HG02678 (cell line): Measurements from ENCODE around the gene FBXO33.

Experiments used
- ATAC-seq: cut with Tn5 transposase; IDR thresholded peaks from one replicate; pipeline ENCODE4 v1.9.1; 2021; ENCODE audit warnings: mild to moderate bottlenecking, moderate library complexity; ENCODE audit not compliant: unreplicated experiment

FBXO33 gene

GRCh38 chr14:39431416-39432178 is 636 bp downstream of the FBXO33 start:
- ATAC-seq: peak; percentile 21

- no peak for ATAC-seq
Measured at GRCh38 chr14:39430762-39431415, 1.3 kb downstream of the FBXO33 start.

GRCh38 chr14:39428118-39428517 is 4.1 kb downstream of the FBXO33 start:
- ATAC-seq: no peak

- no peak for ATAC-seq
Measured at GRCh38 chr14:39426605-39427004, 5.6 kb downstream of the FBXO33 start.

GRCh38 chr14:39425947-39426346 is 6.3 kb downstream of the FBXO33 start:
- no peak for ATAC-seq

GRCh38 chr14:39423793-39424192 is 8.4 kb downstream of the FBXO33 start:
- no peak for ATAC-seq

- ATAC-seq: no peak
Measured at GRCh38 chr14:39422243-39422642, 10.0 kb downstream of the FBXO33 start.

- no peak for ATAC-seq
Measured at GRCh38 chr14:39419272-39419671, 13.0 kb downstream of the FBXO33 start.

GRCh38 chr14:39417014-39417413 is 15.2 kb downstream of the FBXO33 start:
- no peak for ATAC-seq

GRCh38 chr14:39416072-39416471 is 16.2 kb downstream of the FBXO33 start:
- ATAC-seq: no peak

GRCh38 chr14:39406560-39406959 is 25.7 kb downstream of the FBXO33 start:
- no peak for ATAC-seq

GRCh38 chr14:39398382-39398781 is 33.9 kb downstream of the FBXO33 start:
- ATAC-seq: no peak

- ATAC-seq: no peak
Measured at GRCh38 chr14:39396448-39396847, 35.8 kb downstream of the FBXO33 start.

- ATAC-seq: no peak
Measured at GRCh38 chr14:39395555-39396254, 36.5 kb downstream of the FBXO33 start.

- ATAC-seq: no peak
Measured at GRCh38 chr14:39393289-39393688, 38.9 kb downstream of the FBXO33 start.

GRCh38 chr14:39384177-39384576 is 48.1 kb downstream of the FBXO33 start:
- no peak for ATAC-seq

- no peak for ATAC-seq
Measured at GRCh38 chr14:39383741-39384140, 48.5 kb downstream of the FBXO33 start.

GRCh38 chr14:39383026-39383660 is 49.1 kb downstream of the FBXO33 start:
- no peak for ATAC-seq

GRCh38 chr14:39382463-39382862 is 49.8 kb downstream of the FBXO33 start:
- no peak for ATAC-seq

- ATAC-seq: no peak
Measured at GRCh38 chr14:39381366-39381765, 50.9 kb downstream of the FBXO33 start.

- ATAC-seq: no peak
Measured at GRCh38 chr14:39376667-39377403, 55.4 kb downstream of the FBXO33 start.
